EH (cell line): Measurements from ENCODE around the gene COX20.
A peak's percentile ranks its signal among the peaks of the same experiment; 100 is the strongest.

Experiments
- DNase-seq: peaks from one replicate; pipeline ENCODE4 v3.0.0-alpha.2; 2015; ENCODE audit warnings: low read depth

COX20 gene

DNA sequence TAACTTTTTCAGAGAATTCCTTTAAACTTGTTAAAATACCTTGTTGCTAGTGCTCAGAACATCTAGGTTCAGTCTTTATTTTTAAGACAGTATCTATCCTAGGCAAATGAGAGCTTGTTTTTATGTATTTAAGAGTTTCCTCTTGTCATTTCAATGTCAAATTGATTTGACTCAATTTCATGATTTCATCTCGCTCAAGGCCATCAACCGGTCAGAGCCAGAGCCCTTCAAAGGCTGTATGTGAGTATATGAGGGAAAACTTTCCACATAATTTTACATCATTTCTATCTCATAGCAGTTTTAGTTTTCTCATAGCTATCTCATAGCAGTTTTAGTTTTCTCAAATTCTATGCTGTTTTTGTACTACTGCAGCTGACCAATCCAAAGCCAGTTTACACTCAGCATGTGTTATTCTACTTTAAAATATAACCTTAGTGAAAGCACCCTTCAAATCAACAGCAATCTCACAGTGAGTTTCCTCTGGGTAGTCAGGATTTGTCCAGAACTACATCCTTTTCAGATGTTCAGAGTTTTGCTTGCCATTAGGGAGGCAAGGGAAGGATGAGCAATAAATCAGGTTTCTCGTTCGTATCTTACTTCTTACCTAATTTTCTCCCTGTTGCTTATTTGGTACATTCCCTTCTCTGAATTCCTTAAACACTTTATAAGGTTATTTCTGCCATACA is 16.2 kb downstream of the COX20 start:
- no peak for DNase-seq

DNA sequence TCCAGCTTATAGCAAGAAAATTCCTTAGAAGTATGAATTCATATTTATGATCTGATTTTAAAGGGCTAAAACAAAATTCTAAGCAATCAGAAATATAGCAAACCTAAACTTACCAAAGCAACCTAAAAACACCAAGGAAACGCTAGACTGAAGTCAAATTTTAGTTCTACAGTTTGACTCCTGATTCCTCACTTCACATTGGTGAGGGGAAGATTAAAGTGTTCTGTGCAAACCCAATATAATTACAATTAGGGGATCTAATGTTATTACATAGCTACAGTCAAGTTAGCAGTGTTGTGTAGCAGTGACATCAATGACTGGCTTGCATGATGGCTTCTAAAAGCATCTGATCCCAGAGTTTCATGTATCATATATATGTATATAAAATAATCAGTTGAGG is 17.2 kb downstream of the COX20 start:
- no peak for DNase-seq

- DNase-seq, result no peak
Measured at GRCh38 chr1:244854166-244854565, 18.7 kb downstream of the COX20 start.

DNA sequence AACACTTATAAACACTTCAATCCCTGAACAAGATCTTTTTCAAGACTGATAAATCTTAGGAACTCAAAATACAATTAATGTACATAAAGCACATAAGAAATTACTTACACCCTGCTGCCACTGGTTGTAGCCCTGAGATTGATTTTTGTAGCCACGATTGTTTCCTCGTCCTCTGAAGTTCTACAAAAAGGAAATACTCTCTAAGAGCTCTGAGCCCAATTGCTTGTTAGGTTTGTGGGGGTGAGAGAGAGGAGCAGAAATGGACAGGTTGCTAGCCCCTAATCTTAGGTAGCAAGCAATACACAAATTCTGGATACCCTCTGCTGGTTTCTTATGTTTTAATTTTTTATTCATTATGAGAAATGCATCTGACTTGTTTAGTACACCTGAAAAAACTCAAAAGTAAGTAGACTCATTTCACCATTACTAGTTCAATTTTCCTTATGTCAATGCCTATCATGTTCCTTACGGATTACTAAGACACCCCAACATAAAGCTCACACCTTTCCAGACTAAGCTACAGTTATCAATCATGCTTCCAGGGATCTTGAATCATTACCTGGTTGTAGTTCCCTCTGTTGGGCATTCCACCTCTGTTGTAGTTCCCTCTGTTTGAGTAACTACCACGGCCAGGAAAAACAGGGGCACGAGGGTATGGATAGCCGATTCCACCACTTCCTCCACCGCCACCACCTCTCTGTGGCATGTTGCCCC is 19.6 kb downstream of the COX20 start:
- DNase-seq, result no peak

GRCh38 chr1:244857761-244858160 is 22.3 kb downstream of the COX20 start:
- no peak for DNase-seq

DNA sequence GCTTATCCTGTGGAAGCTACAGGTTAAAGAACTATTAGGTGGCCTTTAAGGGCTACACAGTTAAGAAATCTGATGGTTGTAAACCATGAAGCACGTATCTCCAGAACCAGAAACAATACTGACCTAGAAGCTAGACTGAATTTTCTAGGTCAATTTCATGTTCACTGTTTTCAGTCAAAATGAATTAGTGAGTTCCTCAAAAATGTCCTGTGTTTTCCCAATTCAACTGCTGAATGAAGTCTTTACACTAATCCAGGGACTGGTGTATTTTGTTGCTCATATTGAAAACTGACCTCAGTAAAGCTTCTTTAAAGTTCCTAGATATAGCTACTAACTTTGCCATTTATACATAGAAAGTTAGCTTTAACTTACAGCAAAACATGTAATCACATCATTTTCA is 22.9 kb downstream of the COX20 start:
- no peak for DNase-seq

DNA sequence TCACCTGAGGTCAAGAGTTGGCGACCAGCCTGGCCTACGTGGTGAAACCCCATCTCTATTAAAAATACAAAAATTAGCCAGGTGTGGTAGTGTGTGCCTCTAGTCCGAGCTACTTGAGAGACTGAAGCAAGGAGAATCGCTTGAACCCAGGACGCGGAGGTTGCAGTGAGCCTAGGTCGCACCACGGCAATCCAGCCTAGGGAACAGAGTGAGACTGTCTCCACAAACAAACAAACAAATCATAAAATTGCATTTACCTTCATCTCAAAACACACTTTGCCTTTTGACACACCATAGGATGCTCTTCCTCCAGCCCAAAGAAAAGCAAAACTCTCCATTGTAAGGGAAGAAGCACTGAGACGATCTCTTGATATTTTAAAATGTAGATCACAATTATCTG is 24.6 kb downstream of the COX20 start:
- no peak for DNase-seq

GRCh38 chr1:244860914-244861610 is 25.6 kb downstream of the COX20 start:
- no peak for DNase-seq

DNA sequence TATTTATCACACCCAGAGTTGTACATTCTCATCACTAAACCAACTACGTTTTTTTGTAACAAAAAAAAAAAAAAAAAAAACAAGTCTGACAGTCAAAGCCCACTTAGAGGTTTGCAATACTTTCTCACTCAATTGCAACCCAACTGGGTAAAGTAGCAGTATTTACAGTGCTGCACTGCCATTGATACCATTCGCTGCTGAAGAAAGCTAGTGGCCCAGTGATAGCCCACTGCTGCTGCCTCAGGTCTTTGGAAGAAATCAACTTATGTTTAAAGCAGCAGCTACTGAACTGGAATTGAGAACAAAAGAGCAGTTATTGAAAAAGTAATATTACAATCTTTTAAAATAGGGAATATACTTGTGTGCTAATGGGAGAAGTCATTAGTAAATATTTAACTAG is 26.2 kb downstream of the COX20 start:
- DNase-seq, result peak; percentile 24

GRCh38 chr1:244862354-244862698 is 26.9 kb downstream of the COX20 start:
- peak; percentile 12 for DNase-seq

GRCh38 chr1:244862699-244863490 is 27.4 kb downstream of the COX20 start:
- peak; percentile 93 for DNase-seq

- no peak for DNase-seq
Measured at GRCh38 chr1:244863491-244864252, 28.2 kb downstream of the COX20 start.

DNA sequence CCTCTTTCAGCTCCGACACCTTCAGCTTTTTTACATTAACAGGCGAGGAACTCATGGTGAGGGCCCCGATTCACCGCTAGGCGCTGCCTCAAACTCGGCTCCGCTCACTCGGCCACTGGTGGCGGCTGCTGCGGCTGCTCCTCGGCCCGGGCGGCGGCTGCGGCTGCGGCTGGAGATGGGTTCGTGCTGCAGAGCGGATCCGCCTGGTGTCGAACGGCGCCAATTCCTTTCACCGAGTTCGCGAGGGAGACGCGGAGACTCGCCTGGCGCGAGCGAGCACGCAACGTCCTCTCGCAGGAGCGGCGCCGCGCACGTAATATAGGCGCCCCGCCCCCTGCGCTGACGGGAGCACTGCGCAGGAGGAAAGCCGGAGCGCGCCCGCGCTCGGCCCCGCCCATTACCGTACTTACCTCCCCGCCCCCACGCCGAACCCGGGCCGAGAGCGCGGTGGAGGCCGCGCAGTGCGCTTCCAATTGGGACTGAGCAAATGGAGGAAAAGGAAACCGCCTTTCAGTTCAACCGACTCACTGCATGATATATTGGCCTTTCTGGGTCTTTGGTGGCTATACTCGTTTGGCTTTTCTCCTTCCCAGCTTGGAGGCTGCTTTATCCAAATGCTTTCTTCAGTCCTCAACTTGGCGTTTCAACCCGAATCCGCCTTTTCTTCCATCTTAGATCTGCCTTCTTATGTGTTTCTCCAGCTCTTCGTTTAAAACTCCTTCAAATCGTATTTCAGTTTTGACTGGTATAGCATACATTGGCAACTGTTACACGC is 29.0 kb downstream of the COX20 start, which contains the start of gene HNRNPU:
HNRNPU (minus strand) TSS at position 291 of the 775 bp plus-strand sequence; CDS start at position 55, 236 bp downstream.
- peak; percentile 95 for DNase-seq

- no peak for DNase-seq
Measured at GRCh38 chr1:244865028-244865371, 29.5 kb downstream of the COX20 start.

GRCh38 chr1:244865820-244866219 is 30.4 kb downstream of the COX20 start:
- no peak for DNase-seq

DNA sequence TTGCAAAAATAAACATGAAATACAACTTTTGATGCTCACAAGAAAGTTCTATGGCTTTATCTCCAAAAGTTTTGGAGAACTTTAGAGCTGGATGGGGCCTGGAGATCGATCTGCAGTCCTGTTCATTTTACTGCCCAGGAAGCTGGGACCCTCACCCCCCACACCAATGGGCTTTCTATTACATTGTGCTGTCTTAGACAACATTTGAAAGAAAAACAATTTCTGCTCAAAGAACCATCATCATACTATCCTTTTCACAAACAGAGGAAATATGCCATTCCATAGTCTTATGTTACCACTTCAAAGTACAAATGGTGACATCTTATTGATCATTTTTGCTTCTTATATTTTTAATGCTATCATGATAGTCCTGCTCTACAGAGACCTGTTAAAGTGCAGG is 30.9 kb downstream of the COX20 start:
- no peak for DNase-seq

- no peak for DNase-seq
Measured at GRCh38 chr1:244868484-244869363, 33.3 kb downstream of the COX20 start.

- DNase-seq, result no peak
Measured at GRCh38 chr1:244869364-244869827, 33.9 kb downstream of the COX20 start.

- DNase-seq, result no peak
Measured at GRCh38 chr1:244869950-244870349, 34.5 kb downstream of the COX20 start.
